GM18870 (cell line): ENCODE measurements around the gene ATRNL1.
"Not testable (repeated sequence)": the region's sequence is repeated elsewhere in the genome, so short reads cannot be mapped to it uniquely, and the experiment has no call there.

Experiments
- ATAC-seq: cut with Tn5 transposase; IDR thresholded peaks from one replicate; pipeline ENCODE4 v1.9.1; 2021; ENCODE audit warnings: moderate library complexity; ENCODE audit not compliant: unreplicated experiment

The ATRNL1 gene

GRCh38 chr10:115084277-115084850, 8.8 kb upstream of the ATRNL1 start:
- no peak for ATAC-seq

GRCh38 chr10:115091161-115091560, 2.0 kb upstream of the ATRNL1 start:
- no peak for ATAC-seq

GRCh38 chr10:115092258-115092554, 959 bp upstream of the ATRNL1 start:
- peak; percentile 24 for ATAC-seq

- ATAC-seq: peak; percentile 33
Observed at GRCh38 chr10:115092555-115093285, 445 bp upstream of the ATRNL1 start.

GRCh38 chr10:115093776-115094408, 727 bp downstream of the ATRNL1 start:
- ATAC-seq: peak; percentile 39

- no peak for ATAC-seq
Observed at GRCh38 chr10:115094416-115095140, 1.4 kb downstream of the ATRNL1 start.

- ATAC-seq: no peak
Observed at GRCh38 chr10:115095758-115096157, 2.6 kb downstream of the ATRNL1 start.

GRCh38 chr10:115103700-115104099, 10.5 kb downstream of the ATRNL1 start:
- ATAC-seq: no peak

GRCh38 chr10:115105411-115105810, 12.2 kb downstream of the ATRNL1 start:
- not testable (repeated sequence) for ATAC-seq

GRCh38 chr10:115107830-115108229, 14.7 kb downstream of the ATRNL1 start:
- ATAC-seq: no peak

GRCh38 chr10:115117301-115117700, 24.1 kb downstream of the ATRNL1 start:
- no peak for ATAC-seq

- ATAC-seq: peak; percentile 84
Observed at GRCh38 chr10:115118346-115118745, 25.2 kb downstream of the ATRNL1 start.

- ATAC-seq: peak; percentile 63
Observed at GRCh38 chr10:115125505-115125904, 32.3 kb downstream of the ATRNL1 start.

GRCh38 chr10:115129752-115130151, 36.6 kb downstream of the ATRNL1 start:
- no peak for ATAC-seq

GRCh38 chr10:115136616-115137015, 43.5 kb downstream of the ATRNL1 start:
- ATAC-seq: no peak

GRCh38 chr10:115141254-115141653, 48.1 kb downstream of the ATRNL1 start:
- no peak for ATAC-seq

GRCh38 chr10:115157357-115157756, 64.2 kb downstream of the ATRNL1 start:
- ATAC-seq: no peak

GRCh38 chr10:115163129-115163528, 70.0 kb downstream of the ATRNL1 start:
- no peak for ATAC-seq

- no peak for ATAC-seq
Observed at GRCh38 chr10:115164220-115164619, 71.1 kb downstream of the ATRNL1 start.

GRCh38 chr10:115167751-115168150, 74.6 kb downstream of the ATRNL1 start:
- no peak for ATAC-seq

GRCh38 chr10:115171392-115171960, 78.3 kb downstream of the ATRNL1 start:
- ATAC-seq: no peak
